Inflammatory macrophage (primary cell): ENCODE measurements around the gene CST1.

ENCODE experiments used
- DNase-seq, 2 donors: peaks; one replicate each; pipeline ENCODE4 v3.0.0-alpha.2; 2020 to 2022

CST1 gene

GRCh38 chr20:23700931-23701330, 49.8 kb downstream of the CST1 start:
- no peak for DNase-seq

- no peak for DNase-seq
These were observed 52.8 kb downstream of the CST1 start for GRCh38 chr20:23697947-23698346.
